SKM-1 treated with dmso at 0.1 percent for 144 hours (cell line): ENCODE measurements around the gene DLGAP1.

Source experiments
- DNase-seq: peaks from one replicate; lab custom pipeline; 2025; ENCODE audit not compliant: unreplicated experiment; lab: John Stamatoyannopoulos, UW

DLGAP1 gene

GRCh38 chr18:4007846-4008245 is 447.3 kb downstream of the DLGAP1 start:
- no peak for DNase-seq

- no peak for DNase-seq
Observed at GRCh38 chr18:4004183-4004829, 450.8 kb downstream of the DLGAP1 start.

- DNase-seq: peak; percentile 41
Observed at GRCh38 chr18:3998698-3999333, 456.3 kb downstream of the DLGAP1 start.

GRCh38 chr18:3995476-3996102 is 459.5 kb downstream of the DLGAP1 start:
- DNase-seq: peak; percentile 57

- no peak for DNase-seq
Observed at GRCh38 chr18:3993941-3994687, 461.0 kb downstream of the DLGAP1 start.

GRCh38 chr18:3985664-3986063 is 469.4 kb downstream of the DLGAP1 start:
- DNase-seq: no peak

GRCh38 chr18:3985020-3985419 is 470.1 kb downstream of the DLGAP1 start:
- no peak for DNase-seq

GRCh38 chr18:3984163-3984757 is 470.8 kb downstream of the DLGAP1 start:
- DNase-seq: no peak

GRCh38 chr18:3983351-3983969 is 471.6 kb downstream of the DLGAP1 start:
- no peak for DNase-seq

GRCh38 chr18:3982541-3982940 is 472.6 kb downstream of the DLGAP1 start:
- DNase-seq: no peak

GRCh38 chr18:3979024-3979423 is 476.1 kb downstream of the DLGAP1 start:
- DNase-seq: no peak

- no peak for DNase-seq
Observed at GRCh38 chr18:3973191-3973850, 481.8 kb downstream of the DLGAP1 start.

GRCh38 chr18:3972291-3972930 is 482.7 kb downstream of the DLGAP1 start:
- DNase-seq: no peak

- no peak for DNase-seq
Observed at GRCh38 chr18:3970929-3971328, 484.2 kb downstream of the DLGAP1 start.

GRCh38 chr18:3967359-3968180 is 487.5 kb downstream of the DLGAP1 start:
- no peak for DNase-seq

GRCh38 chr18:3966642-3967358 is 488.3 kb downstream of the DLGAP1 start:
- DNase-seq: no peak

GRCh38 chr18:3966246-3966641 is 488.9 kb downstream of the DLGAP1 start:
- DNase-seq: no peak

- DNase-seq: no peak
Observed at GRCh38 chr18:3960977-3961376, 494.1 kb downstream of the DLGAP1 start.
